HCEC 1CT (cell line): ENCODE data around the gene MTA3.
A peak's percentile ranks its signal among the peaks of the same experiment; 100 is the strongest.
"Not testable (repeated sequence)": the region's sequence is repeated elsewhere in the genome, so short reads cannot be mapped to it uniquely, and the experiment has no call there.

Experiments used
- DNase-seq: peaks from one replicate; pipeline ENCODE4 v3.0.0-alpha.2; 2017

MTA3 gene

GRCh38 chr2:42614838-42615237, 46.4 kb downstream of the MTA3 start:
- DNase-seq: peak; percentile 40

GRCh38 chr2:42618116-42618515, 49.7 kb downstream of the MTA3 start:
- peak; percentile 11 for DNase-seq

DNA sequence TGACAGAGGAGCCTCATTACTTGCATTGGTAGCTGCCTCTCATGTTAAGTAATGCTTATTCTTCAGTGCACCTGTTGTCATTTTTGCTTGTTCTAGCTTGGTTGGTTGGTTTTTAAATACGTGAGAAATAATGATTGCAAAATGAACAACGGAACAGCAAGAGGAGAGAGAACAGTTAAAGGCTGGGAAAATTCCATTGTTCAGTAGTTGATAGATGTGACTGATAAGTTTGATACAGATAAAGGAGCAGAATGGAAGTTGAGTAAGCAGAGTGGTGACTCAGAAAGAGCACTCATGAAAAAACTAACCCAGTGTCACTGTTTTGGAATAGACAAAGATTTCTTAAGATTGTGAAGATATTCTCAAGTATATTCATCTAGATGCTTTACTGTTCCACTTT, 50.5 kb downstream of the MTA3 start:
- DNase-seq: peak; percentile 61

DNA sequence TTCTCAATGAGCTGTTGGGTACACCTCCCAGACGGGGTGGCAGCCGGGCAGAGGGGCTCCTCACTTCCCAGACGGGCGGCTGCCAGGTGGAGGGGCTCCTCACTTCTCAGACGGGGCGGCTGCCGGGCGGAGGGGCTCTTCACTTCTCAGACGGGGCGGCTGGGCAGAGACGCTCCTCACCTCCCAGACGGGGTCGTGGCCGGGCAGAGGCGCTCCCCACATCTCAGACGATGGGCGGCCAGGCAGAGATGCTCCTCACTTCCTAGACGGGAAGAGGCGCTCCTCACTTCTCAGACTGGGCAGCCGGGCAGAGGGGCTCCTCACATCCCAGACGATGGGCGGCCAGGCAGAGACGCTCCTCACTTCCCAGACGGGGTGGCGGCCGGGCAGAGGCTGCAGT, 53.2 kb downstream of the MTA3 start:
- not testable (repeated sequence) for DNase-seq

DNA sequence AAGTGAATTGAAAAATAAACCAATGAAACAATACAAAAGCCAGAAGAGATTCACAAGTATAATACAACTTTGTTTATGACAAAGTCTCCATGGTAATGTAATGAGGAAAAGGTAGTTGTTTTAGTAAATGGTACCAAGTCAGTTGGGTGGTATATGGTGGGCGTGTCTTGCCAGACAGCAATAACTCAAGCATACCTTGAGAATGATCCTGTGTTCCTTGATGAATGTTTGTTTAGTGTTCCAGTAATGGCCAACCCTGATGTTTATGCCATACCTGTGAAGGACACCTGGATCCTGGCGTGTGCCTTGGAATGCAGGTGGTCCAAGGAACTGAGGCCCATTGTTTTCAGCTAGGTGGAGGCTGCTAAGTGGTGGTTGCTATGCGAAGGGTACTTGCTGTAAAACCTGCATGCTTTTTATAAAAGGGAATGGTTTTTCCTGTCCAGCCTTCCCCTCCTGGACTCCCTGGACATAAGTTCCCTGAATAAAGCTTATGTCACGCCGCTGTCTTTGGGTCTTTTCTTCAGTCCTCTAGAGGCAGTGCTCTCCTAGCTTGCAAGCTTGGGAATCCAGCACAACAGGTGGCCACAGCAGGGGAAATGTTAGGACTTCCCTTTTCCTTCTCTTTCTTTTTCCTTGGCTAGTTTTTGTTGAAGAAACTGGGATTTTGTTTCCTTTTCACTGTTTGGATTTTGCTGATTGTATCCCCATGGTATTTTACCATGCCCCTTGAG, 54.7 kb downstream of the MTA3 start:
- no peak for DNase-seq

GRCh38 chr2:42624047-42624446, 55.6 kb downstream of the MTA3 start:
- DNase-seq: no peak

DNA sequence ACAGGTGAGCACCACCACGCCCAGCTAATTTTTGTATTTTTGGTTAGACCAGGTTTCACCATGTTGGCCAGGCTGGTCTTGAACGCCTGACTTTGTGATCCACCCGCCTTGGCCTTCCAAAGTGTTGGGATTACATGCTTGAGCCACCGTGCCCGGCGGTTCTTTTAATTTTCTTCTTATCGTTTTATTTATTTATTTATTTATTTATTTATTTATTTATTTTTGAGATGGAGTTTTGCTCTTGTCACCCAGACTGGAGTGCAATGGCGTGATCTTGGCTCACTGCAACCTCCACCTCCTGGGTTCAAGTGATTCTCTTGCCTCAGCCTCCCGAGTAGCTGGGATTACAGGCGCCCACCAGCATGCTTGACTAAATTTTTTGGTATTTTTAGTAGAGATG, 59.6 kb downstream of the MTA3 start:
- DNase-seq: not testable (repeated sequence)

DNA sequence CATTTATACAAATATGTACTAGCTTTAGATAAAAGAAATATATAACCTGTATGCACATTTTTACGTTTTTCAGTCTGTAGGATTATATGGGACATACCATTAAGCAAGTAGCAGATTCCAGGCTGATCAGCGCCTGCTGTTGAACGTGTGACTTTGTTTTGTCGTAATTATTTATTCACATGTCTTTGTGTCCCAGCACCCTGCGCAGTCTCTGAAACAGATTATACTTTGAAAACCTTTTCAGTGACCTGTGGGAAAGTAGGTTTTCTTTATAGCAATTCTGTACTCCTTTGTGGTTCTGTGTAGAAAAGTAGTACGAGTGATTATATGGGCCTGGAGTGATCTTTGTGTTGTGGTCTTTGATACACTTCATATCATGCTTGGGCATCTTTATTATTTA, 68.5 kb downstream of the MTA3 start:
- DNase-seq: no peak

GRCh38 chr2:42638080-42638784, 69.8 kb downstream of the MTA3 start:
- no peak for DNase-seq

- DNase-seq: no peak
Measured at GRCh38 chr2:42639340-42640077, 71.1 kb downstream of the MTA3 start.

DNA sequence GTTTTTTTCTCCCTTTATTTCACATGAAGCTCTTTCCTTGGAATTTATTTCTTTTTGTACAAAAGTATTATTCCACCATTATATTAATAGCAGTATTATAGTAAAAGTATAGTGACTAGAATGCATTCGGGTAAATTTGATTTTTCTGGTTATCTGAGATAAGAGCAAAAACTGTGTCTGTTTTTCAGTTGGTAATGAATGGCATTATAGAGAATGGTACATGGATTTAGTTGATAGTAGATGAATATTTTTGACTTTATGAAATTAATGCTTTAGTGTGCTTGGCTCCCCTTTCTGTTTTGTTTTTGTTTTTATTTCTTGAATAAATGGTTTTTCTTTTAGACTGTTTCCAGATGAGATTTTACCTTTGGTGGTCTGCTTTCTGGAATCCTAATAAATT, 71.8 kb downstream of the MTA3 start:
- no peak for DNase-seq

DNA sequence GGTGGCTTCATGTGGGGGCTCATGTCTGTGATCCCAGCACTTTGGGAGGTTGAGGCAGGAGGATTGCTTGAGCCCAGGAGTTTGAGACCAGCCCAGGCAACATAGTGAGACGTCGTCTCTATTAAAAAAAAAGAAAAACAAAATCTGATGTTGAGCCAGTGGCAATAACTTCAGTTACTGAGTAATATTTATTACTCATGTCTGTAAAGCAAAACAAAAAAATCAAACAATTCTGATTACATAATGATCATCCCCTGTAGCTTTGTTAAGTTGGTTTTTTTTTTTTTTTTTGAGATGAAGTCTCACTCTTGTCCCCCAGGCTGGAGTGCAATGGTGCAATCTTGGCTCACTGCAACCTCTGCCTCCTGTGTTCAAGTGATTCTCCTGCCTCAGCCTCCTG, 73.9 kb downstream of the MTA3 start:
- peak; percentile 59 for DNase-seq

- DNase-seq: no peak
Measured at GRCh38 chr2:42645551-42645950, 77.1 kb downstream of the MTA3 start.

DNA sequence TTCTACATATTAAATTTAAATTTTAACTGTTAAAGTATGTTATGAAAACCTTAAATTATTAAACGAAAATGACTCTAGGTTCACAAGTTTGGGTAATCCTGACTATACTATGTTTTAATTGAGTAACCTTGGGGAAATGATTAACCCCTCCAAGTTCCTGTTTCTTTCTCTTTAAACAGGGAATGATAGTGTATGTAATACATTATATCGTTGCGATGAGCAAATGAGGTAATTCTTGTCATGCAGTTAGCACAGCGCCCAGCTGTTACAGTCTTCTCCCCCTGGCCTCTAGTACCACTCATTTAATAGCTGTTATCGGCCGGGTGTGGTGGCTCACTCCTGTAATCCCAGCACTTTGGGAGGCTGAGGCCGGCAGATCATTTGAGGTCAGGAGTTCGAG, 80.4 kb downstream of the MTA3 start:
- DNase-seq: no peak

GRCh38 chr2:42651057-42651456, 82.6 kb downstream of the MTA3 start:
- no peak for DNase-seq

DNA sequence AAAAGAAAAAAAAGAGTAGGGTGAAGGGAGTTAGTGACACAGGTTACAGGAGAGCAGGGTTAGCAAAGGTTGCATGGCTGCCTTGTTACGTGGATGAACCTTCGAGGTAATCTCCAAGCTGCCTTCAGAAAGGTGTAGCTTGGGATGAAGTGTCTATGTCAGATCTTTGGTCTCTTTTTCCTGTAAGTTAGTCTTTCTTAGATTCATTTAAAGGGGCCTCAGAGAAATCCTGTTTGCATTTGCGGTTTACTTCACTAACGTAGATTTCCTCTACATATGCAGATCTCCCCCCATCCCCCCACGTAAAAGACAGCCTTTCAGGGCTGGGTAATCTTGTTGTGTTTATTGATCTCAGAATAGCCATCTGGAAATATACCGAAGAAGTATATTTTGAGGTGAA, 83.7 kb downstream of the MTA3 start:
- DNase-seq: no peak

DNA sequence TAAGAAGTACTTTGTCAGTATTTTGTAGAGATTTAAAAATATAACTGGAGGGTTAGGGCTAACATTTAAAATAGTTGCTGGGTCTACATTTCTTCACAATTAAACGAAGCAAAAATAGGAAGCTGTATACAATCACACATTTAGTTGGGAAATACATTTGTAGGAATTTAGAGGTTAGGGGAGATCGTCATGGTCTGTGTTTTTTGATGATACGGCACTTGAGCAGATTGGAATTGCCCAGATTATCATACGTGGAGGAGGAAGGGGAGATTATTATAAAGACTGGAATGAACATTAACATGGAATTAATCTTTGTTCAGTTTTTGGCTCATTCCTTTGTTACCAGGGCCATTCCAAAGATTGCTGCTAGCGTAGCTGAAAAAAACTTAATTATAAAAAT, 84.6 kb downstream of the MTA3 start:
- no peak for DNase-seq

GRCh38 chr2:42653908-42654445, 85.5 kb downstream of the MTA3 start:
- no peak for DNase-seq

GRCh38 chr2:42658306-42658705, 89.9 kb downstream of the MTA3 start:
- no peak for DNase-seq

- DNase-seq: no peak
Measured at GRCh38 chr2:42659609-42660008, 91.2 kb downstream of the MTA3 start.

DNA sequence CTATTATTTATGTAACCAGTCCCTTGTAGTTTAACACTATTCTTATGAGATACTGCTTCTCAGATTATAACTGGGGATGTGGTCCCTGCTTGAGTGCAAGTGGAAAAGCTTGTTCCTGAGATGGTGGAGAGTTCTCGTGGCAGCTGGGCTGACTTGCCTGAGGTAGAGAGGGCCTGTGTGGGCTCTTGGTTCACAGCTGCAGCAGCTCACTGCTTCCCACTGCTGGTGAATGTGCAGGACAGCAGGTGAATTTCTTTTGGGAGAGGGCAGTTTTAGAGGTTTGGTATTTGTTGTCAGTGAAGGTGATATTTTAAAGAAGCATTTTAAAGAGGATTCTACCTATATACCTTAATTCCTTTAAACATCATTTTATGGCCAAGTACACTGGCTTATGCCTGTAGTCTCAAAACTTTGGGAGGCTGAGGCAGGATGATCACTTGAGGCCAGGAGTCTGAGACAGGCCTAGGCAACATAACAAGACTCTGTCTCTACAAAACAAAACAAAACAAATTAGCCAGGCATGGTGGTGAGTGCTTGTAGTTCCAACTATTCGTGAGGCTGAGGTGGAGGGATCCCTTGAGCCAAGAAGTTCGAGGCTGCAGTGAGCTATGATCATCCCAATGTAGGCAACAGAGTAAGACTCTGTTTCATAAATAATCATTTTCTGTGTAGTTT, 94.8 kb downstream of the MTA3 start:
- peak; percentile 61 for DNase-seq

- no peak for DNase-seq
Measured at GRCh38 chr2:42663828-42664227, 95.4 kb downstream of the MTA3 start.

- DNase-seq: no peak
Measured at GRCh38 chr2:42673989-42674579, 105.7 kb downstream of the MTA3 start.
